Left ventricle myocardium superior (tissue), 1 donor: ENCODE data around the gene CTDSPL. TPM values are rescaled to one million over a fixed set of nuclear protein-coding genes. Genes with fewer than 3 reads are reported as not detected.

Source experiments
- microRNA-seq: library from miRNA; unstranded; fragments of <30 nt; microRNA quantifications from one replicate; pipeline ENCODE4 v1.2.0, GENCODE V29; 2020; ENCODE audit warnings: borderline number of aligned reads
- total RNA-seq: library from RNA; stranded (reverse); fragmentation: NEBNext Ultra II Directional; extraction: Animal tissue kit (Norgen Biotek cat#: 25700); gene quantifications from one replicate; pipeline ENCODE4 v1.2.1, GENCODE V29; 2021
- donor health status: DM: no; HTN: yes; CAD: no; lungs with severe emphysema.

CTDSPL gene
- total RNA-seq, 1 donor from 2014 or later: 53.8 TPM

Small RNA genes within 50 kb of the gene (microRNA-seq; reads per million reads assigned to microRNA genes)
- gene MIR26A1: 6.9 reads per million

Other genes starting within 250 kb of the CTDSPL start
- 2.7 TPM for gene VILL, start 128.9 kb downstream of the CTDSPL start, total RNA-seq
- 6.9 TPM for gene PLCD1, start 167.8 kb downstream of the CTDSPL start, total RNA-seq
- 1.1 TPM for gene DLEC1, start 177.3 kb downstream of the CTDSPL start, total RNA-seq